Heart right ventricle (tissue), 16 donors: ENCODE results near the gene CYSTM1. TPM values are rescaled to one million over a fixed set of nuclear protein-coding genes. Genes with fewer than 3 reads are reported as not detected.
A peak's percentile ranks its signal among the peaks of the same experiment; 100 is the strongest.

Source experiments
- ATAC-seq, 8 donors: fragments of 200-7000 bp; cut with Tn5 transposase; one replicate each; pipeline ENCODE4 v1.9.1; 2020; ENCODE audit warnings: mild to moderate bottlenecking in 8 of 8, moderate library complexity in 8 of 8, moderate number of reproducible peaks in 1 of 8
- DNase-seq, 2 donors: peaks; one replicate each; pipeline ENCODE4 v3.0.0-alpha.2; 2020
- H3K27ac ChIP-seq, 10 donors: fragments of 200-600 bp; sonication (generic) in 2 of 10; one replicate each; pipeline versions ENCODE4 v1.5.0 to v1.8.0; 2020 to 2022; ENCODE audit warnings: mild to moderate bottlenecking in 3 of 10
- H3K27me3 ChIP-seq, 7 donors: fragments of 200-600 bp; one replicate each; pipeline ENCODE4 v1.8.0; 2021 to 2022; ENCODE audit warnings: mild to moderate bottlenecking in 2 of 7
- H3K36me3 ChIP-seq, 9 donors: fragments of 200-600 bp; sonication (generic) in 1 of 9; one replicate each; pipeline versions ENCODE4 v1.5.0 to v1.8.0; 2020 to 2022; ENCODE audit warnings: mild to moderate bottlenecking in 2 of 9
- H3K4me1 ChIP-seq, 9 donors: fragments of 200-600 bp; sonication (generic) in 1 of 9; one replicate each; pipeline versions ENCODE4 v1.5.0 to v1.8.0; 2020 to 2022; ENCODE audit warnings: mild to moderate bottlenecking in 4 of 9
- H3K4me3 ChIP-seq, 10 donors: fragments of 200-600 bp; sonication (generic) in 2 of 10; one replicate each; pipeline versions ENCODE4 v1.5.0 to v1.8.0; 2020 to 2022; ENCODE audit warnings: mild to moderate bottlenecking in 7 of 10, moderate library complexity in 2 of 10
- H3K9me3 ChIP-seq, 11 donors: fragments of 200-600 bp in 10 of 11; sonication (generic) in 2 of 11; one replicate each; pipeline versions ENCODE4 v1.5.0 to v1.8.0; 2013 to 2022; ENCODE audit warnings: mild to moderate bottlenecking in 2 of 11, control low read depth in 1 of 11, moderate library complexity in 1 of 11
- WGBS, 2 donors: extraction: QIAGEN DNeasy Blood & Tissue Kit; methylation state at CpG; one replicate each; pipeline ENCODE4 v1.1.7; 2013; ENCODE audit warnings: inconsistent platforms in 1 of 2; 5-methylcytosine and 5-hydroxymethylcytosine counted together
- intact Hi-C, 10 donors: fragments of 100-400 bp; cut with DNase I; formaldehyde crosslinking; loops; one replicate each; pipeline versions ENCODE4 v1.11.1 to v1.14.2; 2022
- polyA plus RNA-seq, 2 donors: library from polyadenylated mRNA; stranded (reverse); fragments of 200-250 nt; gene quantifications; one replicate each; pipeline ENCODE4 v1.2.3, GENCODE V29; 2013
- total RNA-seq, 10 donors: library from RNA; stranded (reverse); fragmentation: NEBNext Ultra II Directional in 3 of 10; extraction: Animal tissue kit (Norgen Biotek cat#: 25700) in 3 of 10; gene quantifications; one replicate each; pipeline versions ENCODE4 v1.2.1 to v1.2.4, GENCODE V29; 2021 to 2023
- TF ChIP-seq, protein P1 (sequence below), 9 donors: fragments of 200-600 bp; sonication (generic) in 2 of 9; IDR thresholded peaks; one replicate each; pipeline versions ENCODE4 v1.5.0 to v1.8.0; 2021 to 2022; ENCODE audit warnings: antibody characterized with exemption in 9 of 9, mild to moderate bottlenecking in 5 of 9, moderate library complexity in 1 of 9
- donor health status: Arrhythmogenic right ventricular cardiomyopathy.
- donor health status: ischemic (EF 13 %, LVEDD 7.1; RV severe dilation, severe dysfunction).
- donor health status: healthy with polysubstance abuse.
- donor health status: DM: no; HTN: yes; CAD: no.
- donor health status: DM: no; HTN: no; CAD: no.
- donor health status: ischemic (EF 25% LVEDD 6.9; RV normal size, moderate dysfunction).
- donor health status: ischemic (EF 25% LVEDD 5.7; RV mildly dilated, moderate dysfunction).
- donor health status: healthy.
- donor health status: DM: yes; HTN: yes; CAD: no.
- donor health status: Ischemic cardiomyopathy.
- donor health status: ischemic (EF 35%, LVEDD 5.7; RV mildly dilated, moderate dysfunction).
- donor health status: nonischemic (EF 11% LVEDD 7.7; RV severe dilation, severe dysfunction).
- donor health status: DM: yes; HTN: yes; CAD: no.
- donor health status: PGD.
- donor health status: ischemic (EF 29% LVEDD 5.4; RV normal size, mild dysfunction).
- donor health status: nonischemic (EF 23%, LVEDD 6.1; RV moderate dilation, normal function).

The CYSTM1 gene
- total and polyA plus RNA-seq, 12 donors: 45.0 to 217 (median 95.3) TPM

DNA sequence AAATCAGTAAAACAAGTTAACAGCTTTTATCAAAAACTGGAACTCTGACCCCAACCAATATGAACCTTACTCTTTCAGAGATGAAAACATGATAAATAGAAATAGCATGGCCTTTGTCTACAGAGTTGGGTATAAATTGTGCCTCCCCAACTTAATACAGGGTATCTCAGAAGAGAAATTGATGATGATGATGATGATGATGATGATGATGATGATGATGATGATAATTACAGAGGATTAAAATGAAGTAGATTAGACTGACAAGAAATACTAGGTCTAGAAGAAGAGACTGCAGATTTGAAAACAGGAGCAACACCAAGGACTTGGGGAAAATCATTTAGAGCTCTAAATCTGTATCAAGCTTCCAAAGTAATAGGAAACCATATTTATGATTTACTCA, 100.8 kb downstream of the CYSTM1 start:
- no peak for ATAC-seq
- Histone ChIP-seq H3K4me3 (no peak overlapping the region), H3K36me3 (peaks cover 0 to 34% (median 0%) of the 10 kb centered on the region in 9 donors), H3K9me3 (no peaks in the 10 kb centered on the region), H3K27me3 (no peaks in the 10 kb centered on the region), H3K4me1 (peaks cover 4 to 45% (median 22%) of the 10 kb centered on the region in 9 donors), H3K27ac (peak overlapping the region in 1 of 10 donors; percentile 8)
- TF ChIP-seq, protein P1, sequence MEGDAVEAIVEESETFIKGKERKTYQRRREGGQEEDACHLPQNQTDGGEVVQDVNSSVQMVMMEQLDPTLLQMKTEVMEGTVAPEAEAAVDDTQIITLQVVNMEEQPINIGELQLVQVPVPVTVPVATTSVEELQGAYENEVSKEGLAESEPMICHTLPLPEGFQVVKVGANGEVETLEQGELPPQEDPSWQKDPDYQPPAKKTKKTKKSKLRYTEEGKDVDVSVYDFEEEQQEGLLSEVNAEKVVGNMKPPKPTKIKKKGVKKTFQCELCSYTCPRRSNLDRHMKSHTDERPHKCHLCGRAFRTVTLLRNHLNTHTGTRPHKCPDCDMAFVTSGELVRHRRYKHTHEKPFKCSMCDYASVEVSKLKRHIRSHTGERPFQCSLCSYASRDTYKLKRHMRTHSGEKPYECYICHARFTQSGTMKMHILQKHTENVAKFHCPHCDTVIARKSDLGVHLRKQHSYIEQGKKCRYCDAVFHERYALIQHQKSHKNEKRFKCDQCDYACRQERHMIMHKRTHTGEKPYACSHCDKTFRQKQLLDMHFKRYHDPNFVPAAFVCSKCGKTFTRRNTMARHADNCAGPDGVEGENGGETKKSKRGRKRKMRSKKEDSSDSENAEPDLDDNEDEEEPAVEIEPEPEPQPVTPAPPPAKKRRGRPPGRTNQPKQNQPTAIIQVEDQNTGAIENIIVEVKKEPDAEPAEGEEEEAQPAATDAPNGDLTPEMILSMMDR (IDR thresholded peaks at IDR 0.05): no peak
- intact Hi-C loops: loop anchor here in 1 of 10 donors (2.0 kb wide), 1 partner anchor 29 kb away; no protein-coding TSS in a partner anchor
- DNase-seq: no peak

DNA sequence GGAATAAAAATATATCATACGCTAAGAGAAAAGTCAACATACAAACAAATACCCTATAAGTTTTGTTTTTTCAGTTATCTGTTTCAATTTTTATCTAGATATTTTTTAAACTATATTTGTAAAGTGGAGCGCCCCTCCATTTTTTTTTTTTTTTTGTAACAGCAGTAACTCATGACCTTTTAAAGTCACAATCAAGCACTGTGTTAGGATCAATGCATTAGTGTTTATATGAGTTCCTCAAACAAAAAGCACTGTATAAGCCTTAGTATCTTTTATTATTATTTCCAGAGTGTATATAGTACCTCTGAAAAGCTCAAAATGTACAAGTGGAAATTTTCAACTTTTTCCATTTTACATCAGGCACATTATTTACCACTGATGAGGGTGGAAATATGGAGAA, 107.3 kb downstream of the CYSTM1 start:
- no peak for ATAC-seq
- Histone ChIP-seq H3K36me3 (peaks cover 0 to 40% (median 0%) of the 10 kb centered on the region in 9 donors), H3K9me3 (no peaks in the 10 kb centered on the region), H3K27ac (peak overlapping the region in 1 of 10 donors; percentile 1), H3K27me3 (no peaks in the 10 kb centered on the region), H3K4me1 (peaks cover 11 to 48% (median 21%) of the 10 kb centered on the region in 9 donors), H3K4me3 (no peak overlapping the region)
- TF ChIP-seq, protein P1 (IDR thresholded peaks at IDR 0.05): no peak
- intact Hi-C loops: no loop called here
- DNase-seq: no peak
- 95 to 97% methylated on average over 2 of the region's 2 CpGs for WGBS, 2 donors

DNA sequence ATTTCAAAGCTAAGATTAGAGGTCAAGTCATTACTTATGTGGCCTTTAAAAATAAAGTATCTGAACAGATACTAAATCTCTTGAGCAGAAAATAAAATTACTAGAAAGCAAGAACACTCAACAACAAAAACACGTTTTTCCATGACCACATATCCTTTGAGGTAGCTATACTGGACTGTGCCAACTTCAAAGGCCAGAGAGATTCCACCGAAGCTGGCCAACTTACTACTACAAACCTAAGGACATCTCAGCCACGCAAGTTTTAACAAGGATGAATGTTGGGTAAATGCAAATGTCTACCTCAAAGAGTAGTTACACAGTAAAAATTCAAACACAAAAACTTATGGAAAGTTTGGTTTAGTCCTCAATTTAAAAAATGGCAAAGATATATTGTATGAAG, 109.0 kb downstream of the CYSTM1 start:
- DNase-seq (no peak), ATAC-seq (peak in 3 of 8 donors; percentile 42 to 69 (median 48))
- Histone ChIP-seq H3K36me3 (peaks cover 0 to 24% (median 0%) of the 10 kb centered on the region in 9 donors), H3K27me3 (no peaks in the 10 kb centered on the region), H3K4me1 (peaks cover 11 to 56% (median 21%) of the 10 kb centered on the region in 9 donors), H3K4me3 (no peak overlapping the region), H3K27ac (peak overlapping the region in 3 of 10 donors; percentile 13 to 38 (median 17)), H3K9me3 (no peaks in the 10 kb centered on the region)
- TF ChIP-seq, protein P1 (IDR thresholded peaks at IDR 0.05): no peak
- 47 to 54% methylated on average over 3 of the region's 3 CpGs for WGBS, 2 donors
- intact Hi-C loops: no loop called here

DNA sequence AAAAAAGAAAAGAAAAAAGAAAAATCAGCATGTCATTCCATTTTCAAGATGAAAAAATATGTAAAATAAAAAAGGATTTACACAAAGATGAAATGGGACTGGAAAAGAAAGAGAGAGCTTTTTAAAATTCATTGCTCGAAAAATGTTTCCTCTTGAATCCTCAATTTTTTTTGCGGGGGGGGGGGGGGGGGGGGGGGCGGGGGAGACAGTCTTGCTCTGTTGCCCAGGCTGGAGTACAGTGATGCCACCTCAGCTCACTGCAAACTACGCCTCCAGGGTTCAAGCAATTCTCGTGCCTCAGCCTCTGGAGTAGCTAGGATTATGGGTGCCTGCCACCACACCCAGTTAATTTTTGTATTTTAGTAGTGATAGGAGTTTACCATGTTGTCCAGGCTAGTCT, 111.4 kb downstream of the CYSTM1 start:
- TF ChIP-seq, protein P1 (IDR thresholded peaks at IDR 0.05): no peak
- H3K36me3 ChIP-seq: peaks cover 0 to under 1% (median 0%) of the 10 kb centered on the region in 9 donors
- H3K4me1 ChIP-seq: peaks cover 7 to 70% (median 39%) of the 10 kb centered on the region in 9 donors
- 93 to 97% methylated on average over 4 to 5 of the region's 5 CpGs for WGBS, 2 donors
- intact Hi-C loops: no loop called here
- no peak for ATAC-seq
- no peak overlapping the region for H3K27ac ChIP-seq
- H3K4me3 ChIP-seq: no peak overlapping the region
- no peak for DNase-seq
- H3K9me3 ChIP-seq: no peaks in the 10 kb centered on the region
- H3K27me3 ChIP-seq: no peaks in the 10 kb centered on the region
